Measurements from ENCODE around the gene HIRA. TPM values are rescaled to one million over a fixed set of nuclear protein-coding genes. Genes with fewer than 3 reads are reported as not detected.

HIRA gene
- polyA plus RNA-seq, 1 donor from 2014 or later, result 38.1 TPM

- H3K27ac ChIP-seq (ENCODE audit: low read length), result no peak overlapping the region
- H2AFZ ChIP-seq (ENCODE audit: low read depth, low read length), result no peak overlapping the region
- peaks cover 9% of the 10 kb centered on the region for H3K36me3 ChIP-seq (ENCODE audit: insufficient read depth, low read length)
Observed at GRCh38 chr22:19443544-19444211, 12.1 kb upstream of the HIRA start.

GRCh38 chr22:19442166-19442565 lies 10.6 kb upstream of the HIRA start:
- H3K9me3 ChIP-seq (ENCODE audit: low read length), result no peaks in the 10 kb centered on the region
- H3K79me2 ChIP-seq (replicated peaks; ENCODE audit: insufficient read depth, low read length), result peaks cover 61% of the 10 kb centered on the region
- TF ChIP-seq REST (IDR thresholded peaks at IDR 0.05; ENCODE audit: borderline replicate concordance), result no peak
- no peaks in the 10 kb centered on the region for H3F3A ChIP-seq (ENCODE audit: insufficient read depth, low read length, poor library complexity, severe bottlenecking)
- peaks cover 9% of the 10 kb centered on the region for H3K36me3 ChIP-seq (ENCODE audit: insufficient read depth, low read length)
- H3K9ac ChIP-seq (ENCODE audit: low read length), result no peak overlapping the region
- H3K4me3 ChIP-seq (ENCODE audit: low read length), result no peak overlapping the region
- no peaks in the 10 kb centered on the region for H3K9me2 ChIP-seq (ENCODE audit: insufficient read depth, low read length)
- no peak overlapping the region for H3K27ac ChIP-seq (ENCODE audit: low read length)
- H2AFZ ChIP-seq (ENCODE audit: low read depth, low read length), result no peak overlapping the region
- H3K4me2 ChIP-seq (ENCODE audit: low read length), result no peak overlapping the region
- no peaks in the 10 kb centered on the region for H4K20me1 ChIP-seq (ENCODE audit: insufficient read depth)
- no peaks in the 10 kb centered on the region for H3K27me3 ChIP-seq (ENCODE audit: insufficient read depth, low read depth, low read length)

More at GRCh38 chr22:19443544-19444211, 12.1 kb upstream of the HIRA start:
- Histone ChIP-seq H3K9me2 (ENCODE audit: insufficient read depth, low read length) (no peaks in the 10 kb centered on the region), H3K79me2 (replicated peaks; ENCODE audit: insufficient read depth, low read length) (peaks cover 68% of the 10 kb centered on the region), H3K4me2 (ENCODE audit: low read length) (no peak overlapping the region), H3K27me3 (ENCODE audit: insufficient read depth, low read depth, low read length) (no peaks in the 10 kb centered on the region), H3F3A (ENCODE audit: insufficient read depth, low read length, poor library complexity, severe bottlenecking) (no peaks in the 10 kb centered on the region), H3K9ac (ENCODE audit: low read length) (no peak overlapping the region), H3K9me3 (ENCODE audit: low read length) (no peaks in the 10 kb centered on the region), H3K4me3 (ENCODE audit: low read length) (no peak overlapping the region), H4K20me1 (ENCODE audit: insufficient read depth) (no peaks in the 10 kb centered on the region)
- TF ChIP-seq REST (IDR thresholded peaks at IDR 0.05; ENCODE audit: borderline replicate concordance) (no peak), EZH2 (IDR thresholded peaks at IDR 0.05; ENCODE audit: borderline replicate concordance, insufficient read depth, low read length, poor library complexity, severe bottlenecking) (no peak), TAF1 (IDR thresholded peaks at IDR 0.05; ENCODE audit: low read depth) (no peak), POLR2AphosphoS5 (IDR thresholded peaks at IDR 0.05) (no peak), MXI1 (conservative IDR thresholded peaks at IDR 0.05; ENCODE audit: poor library complexity, severe bottlenecking) (no peak), EP300 (conservative IDR thresholded peaks at IDR 0.05; ENCODE audit: poor library complexity, severe bottlenecking) (no peak), RAD21 (conservative IDR thresholded peaks at IDR 0.05) (no peak), SMC3 (conservative IDR thresholded peaks at IDR 0.05; ENCODE audit: poor library complexity) (no peak), CTCF (IDR thresholded peaks at IDR 0.05; ENCODE audit: poor library complexity, severe bottlenecking) (no peak)

Measured in neural cell (in vitro differentiated cells).